Measurements from ENCODE around the gene SSH2.

DNA sequence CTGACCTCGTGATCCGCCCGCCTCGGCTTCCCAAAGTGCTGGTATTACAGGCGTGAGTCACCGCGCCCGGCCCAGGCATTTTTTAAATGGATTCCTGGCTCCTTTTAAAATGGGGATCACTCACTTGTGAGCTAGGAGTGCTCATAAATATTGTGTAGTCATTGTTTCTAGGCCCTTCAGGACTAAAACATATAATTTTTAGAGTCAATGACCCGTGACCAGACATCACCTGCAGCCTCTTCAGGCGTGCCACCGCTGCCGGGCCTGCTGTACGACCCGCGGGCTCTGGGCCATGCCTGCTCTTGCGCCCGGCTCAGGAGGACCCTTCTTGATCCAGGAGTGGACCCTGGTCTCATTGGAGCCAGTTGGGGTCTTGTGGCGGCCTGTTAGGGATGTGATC is 42.2 kb upstream of the SSH2 start:
- no peak for TF ChIP-seq GATA2 (IDR thresholded peaks at IDR 0.05; ENCODE audit: low read depth, low read length)
- no peak for TF ChIP-seq GATA3 (IDR thresholded peaks at IDR 0.05; ENCODE audit: low read depth, low read length)
